ENCODE measurements around the gene ELOVL1.

The ELOVL1 gene

DNA sequence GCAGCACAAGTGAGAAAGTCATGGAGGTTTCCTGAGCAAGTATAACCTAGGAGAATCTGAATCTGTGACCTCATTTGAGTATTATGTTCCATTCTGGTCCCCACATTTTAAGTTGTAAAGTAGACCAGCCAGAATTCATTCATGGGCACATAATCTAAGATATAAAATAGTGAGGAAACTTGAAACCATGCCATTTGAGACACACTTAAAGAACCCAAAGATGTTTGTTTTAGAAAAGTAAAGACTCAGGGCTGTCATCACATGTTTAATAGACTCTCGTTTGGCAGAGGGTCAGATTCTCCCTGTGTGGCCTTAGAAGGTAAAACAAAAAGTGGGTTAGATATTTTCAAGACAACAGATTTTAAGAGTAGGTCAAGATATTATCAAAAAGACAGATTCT lies 28.2 kb upstream of the ELOVL1 start:
- H3K27ac ChIP-seq (ENCODE audit: low read depth, low read length): no peak overlapping the region
- peaks cover 8% of the 10 kb centered on the region; the same call in 1 of the 2 replicates for H3K36me3 ChIP-seq (ENCODE audit: insufficient read depth, low read length)
- H3K27me3 ChIP-seq (ENCODE audit: insufficient read depth, low read length): no peaks in the 10 kb centered on the region
- H3K4me1 ChIP-seq (ENCODE audit: insufficient read depth, low read length): no peaks in the 10 kb centered on the region
- H3K4me3 ChIP-seq (ENCODE audit: low read length): no peak overlapping the region
- no peak overlapping the region for H3K9ac ChIP-seq (ENCODE audit: low read depth, low read length)
- 97% methylated on average over 1 of the region's 1 CpG for WGBS
- no peaks in the 10 kb centered on the region for H3K9me3 ChIP-seq (ENCODE audit: insufficient read depth, low read depth, low read length)

GRCh38 chr1:43395523-43395922 lies 27.7 kb upstream of the ELOVL1 start:
- H3K4me3 ChIP-seq (ENCODE audit: low read length): no peak overlapping the region
- 92% methylated on average over 4 of the region's 4 CpGs for WGBS
- H3K36me3 ChIP-seq (ENCODE audit: insufficient read depth, low read length): peaks cover 8% of the 10 kb centered on the region; the same call in 1 of the 2 replicates
- H3K9me3 ChIP-seq (ENCODE audit: insufficient read depth, low read depth, low read length): no peaks in the 10 kb centered on the region
- H3K27me3 ChIP-seq (ENCODE audit: insufficient read depth, low read length): no peaks in the 10 kb centered on the region
- no peak overlapping the region for H3K27ac ChIP-seq (ENCODE audit: low read depth, low read length)
- no peak overlapping the region for H3K9ac ChIP-seq (ENCODE audit: low read depth, low read length)
- H3K4me1 ChIP-seq (ENCODE audit: insufficient read depth, low read length): no peaks in the 10 kb centered on the region

DNA sequence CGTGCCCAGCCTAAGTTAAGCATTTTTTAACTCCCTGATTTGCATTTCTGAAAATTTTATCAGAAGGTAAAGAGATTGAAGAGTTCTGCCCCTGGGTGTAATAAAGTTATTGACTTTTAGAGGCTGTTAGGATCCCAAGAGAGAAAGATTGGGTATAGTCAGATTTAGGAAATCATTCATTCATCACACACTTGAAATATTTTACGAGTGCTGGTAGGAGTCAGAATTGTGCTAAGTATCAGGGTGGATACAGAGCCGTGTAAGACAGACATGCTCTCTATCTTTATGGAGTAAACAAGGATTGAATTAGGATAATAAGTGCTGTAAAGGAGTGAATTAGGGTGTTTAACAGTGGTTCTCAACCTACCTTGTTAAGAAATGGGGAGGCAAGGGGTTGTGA lies 24.9 kb upstream of the ELOVL1 start:
- no peak overlapping the region for H3K9ac ChIP-seq (ENCODE audit: low read depth, low read length)
- 91% methylated on average over 3 of the region's 3 CpGs for WGBS
- no peak overlapping the region for H3K27ac ChIP-seq (ENCODE audit: low read depth, low read length)
- no peak overlapping the region for H3K4me3 ChIP-seq (ENCODE audit: low read length)
- no peaks in the 10 kb centered on the region for H3K27me3 ChIP-seq (ENCODE audit: insufficient read depth, low read length)
- peaks cover 11% of the 10 kb centered on the region for H3K36me3 ChIP-seq (ENCODE audit: insufficient read depth, low read length)
- no peaks in the 10 kb centered on the region for H3K9me3 ChIP-seq (ENCODE audit: insufficient read depth, low read depth, low read length)
- H3K4me1 ChIP-seq (ENCODE audit: insufficient read depth, low read length): peaks cover 4% of the 10 kb centered on the region; the same call in 1 of the 2 replicates

GRCh38 chr1:43389326-43390313 lies 21.8 kb upstream of the ELOVL1 start, which contains the start of the genes MED8 and SZT2:
Gene MED8 (minus strand): TSS chr1:43389800. CDS start chr1:43389764, 36 bp downstream.
Gene SZT2 (plus strand): TSS chr1:43389899. CDS start chr1:43389969, 70 bp downstream.
- under 1% methylated on average over 65 of the region's 65 CpGs for WGBS
- peak within 1 kb of the TSS; percentile 75 for H3K27ac ChIP-seq (ENCODE audit: low read depth, low read length)
- H3K4me3 ChIP-seq (ENCODE audit: low read length): peak within 1 kb of the TSS; percentile 96
- H3K9me3 ChIP-seq (ENCODE audit: insufficient read depth, low read depth, low read length): no peaks in the 10 kb centered on the region
- peak within 1 kb of the TSS; percentile 80 for H3K9ac ChIP-seq (ENCODE audit: low read depth, low read length)
- H3K27me3 ChIP-seq (ENCODE audit: insufficient read depth, low read length): no peaks in the 10 kb centered on the region
- H3K36me3 ChIP-seq (ENCODE audit: insufficient read depth, low read length): peaks cover 35% of the 10 kb centered on the region
- H3K4me1 ChIP-seq (ENCODE audit: insufficient read depth, low read length): peaks cover 4% of the 10 kb centered on the region; the same call in 1 of the 2 replicates

DNA sequence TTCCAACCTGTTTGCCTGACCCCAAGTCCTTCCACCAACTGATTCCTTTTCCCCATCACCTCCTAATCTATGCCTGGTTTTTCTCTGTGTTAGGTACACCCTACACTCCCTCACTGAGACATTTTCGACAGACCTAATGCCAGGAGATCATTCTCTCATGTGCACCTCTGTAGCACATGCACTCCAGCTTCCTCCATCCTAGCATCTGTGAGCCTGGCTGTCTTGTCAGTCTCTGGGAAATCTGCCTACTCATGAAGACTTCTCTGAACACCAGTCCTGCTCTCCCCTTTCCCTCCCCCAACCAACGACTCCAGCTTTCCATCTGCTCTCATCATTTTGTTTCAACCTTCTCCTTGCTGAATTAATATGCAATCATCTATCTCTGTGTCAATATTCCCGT lies 20.8 kb upstream of the ELOVL1 start:
- Histone ChIP-seq H3K9ac (ENCODE audit: low read depth, low read length) (no peak overlapping the region), H3K4me3 (ENCODE audit: low read length) (peak overlapping the region; percentile 96), H3K27ac (ENCODE audit: low read depth, low read length) (no peak overlapping the region), H3K4me1 (ENCODE audit: insufficient read depth, low read length) (peaks cover 4% of the 10 kb centered on the region; the same call in 1 of the 2 replicates), H3K36me3 (ENCODE audit: insufficient read depth, low read length) (peaks cover 45% of the 10 kb centered on the region), H3K9me3 (ENCODE audit: insufficient read depth, low read depth, low read length) (no peaks in the 10 kb centered on the region), H3K27me3 (ENCODE audit: insufficient read depth, low read length) (no peaks in the 10 kb centered on the region)
- 77% methylated on average over 3 of the region's 3 CpGs for WGBS

- Histone ChIP-seq H3K9ac (ENCODE audit: low read depth, low read length) (no peak overlapping the region), H3K4me1 (ENCODE audit: insufficient read depth, low read length) (peaks cover 4% of the 10 kb centered on the region; the same call in 1 of the 2 replicates), H3K4me3 (ENCODE audit: low read length) (no peak overlapping the region), H3K27me3 (ENCODE audit: insufficient read depth, low read length) (no peaks in the 10 kb centered on the region), H3K36me3 (ENCODE audit: insufficient read depth, low read length) (peaks cover 50% of the 10 kb centered on the region), H3K9me3 (ENCODE audit: insufficient read depth, low read depth, low read length) (no peaks in the 10 kb centered on the region), H3K27ac (ENCODE audit: low read depth, low read length) (no peak overlapping the region)
- 84% methylated on average over 4 of the region's 4 CpGs for WGBS
Observed at GRCh38 chr1:43387976-43388599, 20.3 kb upstream of the ELOVL1 start.

GRCh38 chr1:43386676-43387075 lies 18.9 kb upstream of the ELOVL1 start:
- H3K9ac ChIP-seq (ENCODE audit: low read depth, low read length): no peak overlapping the region
- H3K4me1 ChIP-seq (ENCODE audit: insufficient read depth, low read length): peaks cover 4% of the 10 kb centered on the region; the same call in 1 of the 2 replicates
- peaks cover 59% of the 10 kb centered on the region for H3K36me3 ChIP-seq (ENCODE audit: insufficient read depth, low read length)
- WGBS: 94% methylated on average over 6 of the region's 6 CpGs
- no peak overlapping the region for H3K4me3 ChIP-seq (ENCODE audit: low read length)
- H3K27ac ChIP-seq (ENCODE audit: low read depth, low read length): no peak overlapping the region
- H3K9me3 ChIP-seq (ENCODE audit: insufficient read depth, low read depth, low read length): no peaks in the 10 kb centered on the region
- H3K27me3 ChIP-seq (ENCODE audit: insufficient read depth, low read length): no peaks in the 10 kb centered on the region

DNA sequence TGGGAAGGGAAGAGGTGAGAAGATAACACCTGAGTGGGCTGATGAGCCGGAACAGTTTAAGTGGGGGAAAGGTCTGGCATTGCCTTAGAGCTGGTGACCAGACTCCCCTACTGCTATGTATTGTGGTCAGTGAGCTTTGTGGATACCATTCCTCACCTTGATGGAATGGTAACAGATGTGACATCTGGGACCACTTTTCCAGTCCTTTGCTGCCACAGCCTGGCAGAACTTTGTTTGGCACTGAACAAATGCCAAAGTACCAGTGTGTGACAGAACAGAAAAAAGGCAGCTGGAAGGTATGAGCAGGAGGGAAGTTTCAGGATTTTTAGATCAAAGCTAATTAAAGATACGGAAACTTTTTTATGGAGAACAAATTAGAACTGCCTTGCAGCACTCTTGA lies 15.6 kb upstream of the ELOVL1 start:
- H3K27ac ChIP-seq (ENCODE audit: low read depth, low read length): no peak overlapping the region
- H3K4me3 ChIP-seq (ENCODE audit: low read length): no peak overlapping the region
- H3K4me1 ChIP-seq (ENCODE audit: insufficient read depth, low read length): no peaks in the 10 kb centered on the region; the same call in 1 of the 2 replicates
- no peak overlapping the region for H3K9ac ChIP-seq (ENCODE audit: low read depth, low read length)
- H3K9me3 ChIP-seq (ENCODE audit: insufficient read depth, low read depth, low read length): no peaks in the 10 kb centered on the region
- peaks cover 59% of the 10 kb centered on the region for H3K36me3 ChIP-seq (ENCODE audit: insufficient read depth, low read length)
- WGBS: 91% methylated on average over 2 of the region's 2 CpGs
- H3K27me3 ChIP-seq (ENCODE audit: insufficient read depth, low read length): no peaks in the 10 kb centered on the region

- Histone ChIP-seq H3K9ac (ENCODE audit: low read depth, low read length) (no peak overlapping the region), H3K4me1 (ENCODE audit: insufficient read depth, low read length) (no peaks in the 10 kb centered on the region), H3K27ac (ENCODE audit: low read depth, low read length) (no peak overlapping the region), H3K27me3 (ENCODE audit: insufficient read depth, low read length) (no peaks in the 10 kb centered on the region), H3K4me3 (ENCODE audit: low read length) (no peak overlapping the region), H3K36me3 (ENCODE audit: insufficient read depth, low read length) (peaks cover 50% of the 10 kb centered on the region), H3K9me3 (ENCODE audit: insufficient read depth, low read depth, low read length) (no peaks in the 10 kb centered on the region)
- 88% methylated on average over 6 of the region's 6 CpGs for WGBS
Observed at GRCh38 chr1:43382027-43382779, 14.4 kb upstream of the ELOVL1 start.

GRCh38 chr1:43381612-43382011 lies 13.8 kb upstream of the ELOVL1 start:
- Histone ChIP-seq H3K27ac (ENCODE audit: low read depth, low read length) (no peak overlapping the region), H3K36me3 (ENCODE audit: insufficient read depth, low read length) (peaks cover 44% of the 10 kb centered on the region), H3K4me1 (ENCODE audit: insufficient read depth, low read length) (no peaks in the 10 kb centered on the region), H3K9me3 (ENCODE audit: insufficient read depth, low read depth, low read length) (no peaks in the 10 kb centered on the region), H3K27me3 (ENCODE audit: insufficient read depth, low read length) (no peaks in the 10 kb centered on the region), H3K4me3 (ENCODE audit: low read length) (no peak overlapping the region), H3K9ac (ENCODE audit: low read depth, low read length) (no peak overlapping the region)
- 92% methylated on average over 3 of the region's 3 CpGs for WGBS

Data from HUES64 (cell line).